ENCODE results near the gene ATP10A. TPM values are rescaled to one million over a fixed set of nuclear protein-coding genes. Genes with fewer than 3 reads are reported as not detected.

ATP10A gene
- polyA plus RNA-seq, 3 donors from 2014 or later: 2.4 to 17.4 (median 7.3) TPM

DNA sequence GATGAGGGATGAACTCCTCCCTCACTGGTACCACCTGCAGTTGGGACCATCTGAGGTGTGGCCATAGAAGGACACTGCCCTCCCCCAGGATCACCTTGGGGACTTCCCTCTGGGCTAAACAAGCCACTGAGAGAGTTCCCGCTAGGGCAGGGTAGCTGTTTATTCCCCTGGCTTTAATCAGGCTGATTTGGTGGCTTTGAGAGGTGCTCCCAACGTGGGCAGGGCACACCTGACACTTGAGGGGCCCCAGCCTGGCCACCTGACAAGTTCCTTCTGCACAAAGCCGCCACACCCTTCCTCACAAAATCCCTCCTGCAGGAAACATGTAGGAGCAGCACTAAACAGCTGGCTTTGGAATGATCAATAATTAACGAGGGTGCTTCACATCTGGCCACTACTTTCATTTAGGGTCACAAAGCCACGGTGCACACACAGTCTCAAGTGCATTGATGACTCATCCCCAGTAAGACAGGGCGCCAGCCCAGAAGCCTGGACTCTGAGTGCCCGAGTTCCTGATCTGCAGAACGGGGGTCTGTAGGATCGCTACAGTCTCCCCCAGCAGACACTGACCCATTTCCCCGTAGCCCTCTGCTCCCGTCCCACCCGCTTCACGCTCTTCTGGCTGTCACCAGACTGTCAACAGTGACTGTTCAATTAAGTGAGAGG lies 75.1 kb downstream of the ATP10A start:
- H3K27ac Mint-ChIP-seq: peak overlapping the region in 3 of 6 donors; percentile 3 to 38 (median 17)
- DNase-seq: no peak
- H3K27me3 Mint-ChIP-seq (ENCODE audit: low read depth in 3 of 3): peaks cover 2% of the 10 kb centered on the region in 3 donors
- peaks cover 81 to 89% of the 10 kb centered on the region in 2 donors for H3K4me1 Mint-ChIP-seq
- no peaks in the 10 kb centered on the region for H3K36me3 Mint-ChIP-seq
- H3K9me3 Mint-ChIP-seq: no peaks in the 10 kb centered on the region
- peak overlapping the region in 4 of 5 donors; percentile 2 to 46 (median 10) for H3K4me3 Mint-ChIP-seq

DNA sequence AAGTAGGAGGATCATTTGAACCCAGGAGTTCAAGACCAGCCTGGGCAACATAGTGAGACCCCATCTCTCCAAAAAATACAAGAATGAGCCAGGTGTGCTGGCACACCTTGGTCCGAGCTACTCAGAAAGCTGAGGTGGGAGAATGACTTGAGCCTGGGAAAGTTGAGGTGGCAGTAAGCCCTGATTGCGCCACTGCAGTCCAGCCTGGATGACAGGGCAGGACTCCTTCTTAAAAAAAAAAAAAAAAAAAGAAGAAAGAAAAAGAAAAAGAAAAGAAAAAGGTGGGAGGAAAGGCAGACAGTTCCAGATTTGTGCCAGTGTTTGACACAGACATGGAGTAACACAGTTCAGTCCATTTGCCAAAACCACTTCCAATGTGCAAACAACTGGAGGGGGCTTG lies 75.7 kb downstream of the ATP10A start:
- H3K27ac Mint-ChIP-seq: peak overlapping the region in 3 of 6 donors; percentile 13 to 62 (median 43)

DNA sequence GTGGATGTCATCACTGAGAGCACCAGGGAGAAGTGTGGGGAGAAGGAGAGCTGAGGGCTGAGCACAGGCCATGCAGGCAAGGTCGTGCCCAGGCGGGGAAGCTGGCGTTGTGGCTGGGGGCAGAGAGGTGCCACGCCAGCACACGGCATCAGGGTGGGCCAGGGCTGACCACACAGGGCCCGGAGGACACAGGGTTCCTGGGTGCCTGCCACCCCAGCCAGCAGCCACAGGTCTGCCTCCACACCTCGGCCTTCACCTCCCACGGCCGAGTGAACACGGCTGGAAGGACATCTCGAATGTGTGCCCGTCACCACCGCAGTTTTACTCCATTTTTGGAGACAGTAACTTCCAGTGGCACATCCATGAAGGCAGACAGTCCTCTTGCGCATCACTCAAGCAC lies 77.1 kb downstream of the ATP10A start:
- H3K27me3 Mint-ChIP-seq (ENCODE audit: low read depth in 3 of 3): peaks cover 2% of the 10 kb centered on the region in 3 donors
- H3K36me3 Mint-ChIP-seq: peaks cover 0 to 3% (median 0%) of the 10 kb centered on the region in 3 donors
- no peaks in the 10 kb centered on the region for H3K9me3 Mint-ChIP-seq
- no peak for DNase-seq
- peak overlapping the region in 1 of 6 donors; percentile 26 for H3K27ac Mint-ChIP-seq
- H3K4me1 Mint-ChIP-seq: peaks cover 66 to 78% of the 10 kb centered on the region in 2 donors
- no peak overlapping the region for H3K4me3 Mint-ChIP-seq

More for the DNA sequence above, 75.7 kb downstream of the ATP10A start:
- no peak for DNase-seq
- no peaks in the 10 kb centered on the region for H3K9me3 Mint-ChIP-seq
- no peaks in the 10 kb centered on the region for H3K36me3 Mint-ChIP-seq
- H3K27me3 Mint-ChIP-seq (ENCODE audit: low read depth in 3 of 3): peaks cover 2% of the 10 kb centered on the region in 3 donors
- peak overlapping the region in 1 of 5 donors; percentile 27 for H3K4me3 Mint-ChIP-seq
- H3K4me1 Mint-ChIP-seq: peaks cover 78 to 84% of the 10 kb centered on the region in 2 donors

DNA sequence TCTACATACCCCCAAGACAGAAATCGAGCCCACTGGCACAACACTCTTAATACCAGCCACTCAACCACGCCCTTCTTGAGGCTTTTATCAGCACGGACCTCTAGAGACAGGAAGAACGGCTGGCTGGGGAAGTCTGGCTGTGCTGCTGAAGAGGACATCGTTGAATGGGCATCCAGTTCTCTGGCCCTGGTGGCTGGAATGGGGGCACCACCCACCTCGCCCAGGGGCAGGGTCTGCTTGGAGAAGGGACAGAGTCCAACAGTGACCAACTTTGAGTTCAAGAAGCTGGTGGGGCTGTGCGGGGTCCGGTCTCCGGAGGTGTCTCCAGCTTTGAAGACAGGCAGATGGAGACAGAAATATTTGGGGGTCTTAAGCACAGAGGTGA lies 77.5 kb downstream of the ATP10A start:
- Mint-ChIP-seq H3K36me3 (peaks cover 0 to 3% (median 0%) of the 10 kb centered on the region in 3 donors), H3K4me1 (peaks cover 62 to 74% of the 10 kb centered on the region in 2 donors), H3K27me3 (ENCODE audit: low read depth in 3 of 3) (peaks cover 2% of the 10 kb centered on the region in 3 donors), H3K4me3 (peak overlapping the region in 3 of 5 donors; percentile 33 to 49 (median 36)), H3K9me3 (no peaks in the 10 kb centered on the region), H3K27ac (peak overlapping the region in 4 of 6 donors; percentile 30 to 73 (median 44))
- DNase-seq: no peak

DNA sequence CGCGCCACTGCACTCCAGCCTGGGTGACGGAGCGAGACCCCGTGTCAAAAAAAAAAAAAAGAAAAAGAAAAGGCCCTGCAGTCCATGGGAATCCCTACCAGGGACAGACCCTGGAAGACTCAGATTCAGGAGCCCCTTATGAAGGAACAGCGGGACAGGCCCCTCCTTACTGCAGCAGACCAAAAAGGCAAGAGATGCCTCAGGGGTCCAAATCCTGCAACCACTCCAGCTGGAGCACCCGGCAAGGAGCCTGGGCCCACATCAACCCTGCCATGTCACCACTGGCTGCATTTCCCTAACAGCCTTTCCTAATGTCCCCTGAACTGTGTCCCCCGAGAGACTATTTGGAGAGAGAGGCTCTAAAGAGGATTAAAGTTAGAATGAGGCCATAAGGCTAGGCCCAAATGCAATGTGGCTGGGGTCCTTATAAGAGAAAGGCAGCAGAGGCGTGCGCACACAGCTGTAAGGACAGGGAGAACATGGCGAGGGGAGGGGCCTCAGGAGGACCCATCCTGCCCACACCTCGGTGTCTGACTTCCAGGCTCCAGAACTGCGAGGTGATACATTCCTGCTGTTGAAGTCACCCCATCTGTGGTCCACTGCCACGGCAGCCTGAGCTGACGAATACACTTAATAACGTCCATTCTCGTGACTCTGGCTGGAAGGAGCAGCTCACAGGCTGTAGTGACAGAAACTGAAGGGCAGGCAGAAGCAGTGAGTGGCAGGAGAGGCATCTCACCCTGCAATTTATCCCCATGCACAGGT lies 78.1 kb downstream of the ATP10A start:
- peak overlapping the region in 2 of 5 donors; percentile 36 to 49 for H3K4me3 Mint-ChIP-seq
- peaks cover 56 to 68% of the 10 kb centered on the region in 2 donors for H3K4me1 Mint-ChIP-seq
- H3K9me3 Mint-ChIP-seq: no peaks in the 10 kb centered on the region
- peak overlapping the region in 4 of 6 donors; percentile 30 to 73 (median 44) for H3K27ac Mint-ChIP-seq
- DNase-seq: no peak
- H3K27me3 Mint-ChIP-seq (ENCODE audit: low read depth in 3 of 3): peaks cover 2% of the 10 kb centered on the region in 3 donors
- peaks cover 0 to 3% (median 0%) of the 10 kb centered on the region in 3 donors for H3K36me3 Mint-ChIP-seq

DNA sequence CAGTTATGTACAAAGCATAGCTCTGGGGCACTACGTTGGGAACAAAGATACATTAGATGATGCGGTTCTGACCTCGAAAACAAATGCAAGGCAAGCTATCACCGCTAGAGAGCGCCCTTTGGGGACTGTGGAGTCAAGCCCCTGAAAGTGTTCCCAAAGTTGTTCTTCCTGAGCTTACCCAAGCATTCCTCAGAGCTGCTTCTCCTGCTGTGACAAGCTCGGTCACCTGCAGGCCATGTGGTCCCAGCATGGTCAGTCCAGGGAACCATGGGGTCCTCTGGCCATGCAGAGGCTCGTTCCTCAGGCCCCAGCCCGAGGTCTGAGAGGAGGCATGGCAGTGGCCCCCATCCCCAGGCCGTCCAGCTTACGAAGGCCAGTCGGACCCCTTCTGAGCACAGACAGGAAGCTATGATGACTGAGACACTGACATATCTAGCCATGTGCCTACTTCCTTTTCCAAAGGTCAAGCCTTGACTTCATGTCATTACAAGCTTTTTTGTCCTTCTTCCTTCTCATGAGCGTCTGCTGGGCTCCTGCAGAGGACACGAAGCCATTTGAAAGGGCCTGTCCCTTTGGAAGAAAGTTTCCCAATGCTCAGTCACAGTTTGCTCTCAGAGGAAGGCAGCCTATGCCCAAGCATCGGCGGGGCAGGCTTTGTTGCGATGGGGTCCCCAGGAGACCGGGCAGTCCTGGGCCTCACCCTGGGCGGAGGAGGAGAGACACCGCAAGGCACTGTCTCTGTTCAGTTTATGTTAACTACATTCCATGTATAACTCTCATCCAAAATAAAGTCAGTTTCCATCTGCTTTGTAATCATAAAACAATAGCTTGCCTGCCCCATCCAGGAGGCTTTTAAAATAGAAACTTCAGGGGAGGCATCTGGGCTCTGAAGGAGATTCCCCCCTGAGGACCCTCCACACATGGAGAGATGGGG lies 79.3 kb downstream of the ATP10A start:
- peak; percentile 17 to 40 (median 22) for DNase-seq
- Mint-ChIP-seq H3K27me3 (ENCODE audit: low read depth in 3 of 3) (peaks cover 2 to 4% (median 2%) of the 10 kb centered on the region in 3 donors), H3K9me3 (no peaks in the 10 kb centered on the region), H3K4me1 (peaks cover 49 to 62% of the 10 kb centered on the region in 2 donors), H3K36me3 (peaks cover 0 to 4% (median 3%) of the 10 kb centered on the region in 3 donors), H3K4me3 (no peak overlapping the region), H3K27ac (peak overlapping the region in 3 of 6 donors; percentile 6 to 67 (median 49))

DNA sequence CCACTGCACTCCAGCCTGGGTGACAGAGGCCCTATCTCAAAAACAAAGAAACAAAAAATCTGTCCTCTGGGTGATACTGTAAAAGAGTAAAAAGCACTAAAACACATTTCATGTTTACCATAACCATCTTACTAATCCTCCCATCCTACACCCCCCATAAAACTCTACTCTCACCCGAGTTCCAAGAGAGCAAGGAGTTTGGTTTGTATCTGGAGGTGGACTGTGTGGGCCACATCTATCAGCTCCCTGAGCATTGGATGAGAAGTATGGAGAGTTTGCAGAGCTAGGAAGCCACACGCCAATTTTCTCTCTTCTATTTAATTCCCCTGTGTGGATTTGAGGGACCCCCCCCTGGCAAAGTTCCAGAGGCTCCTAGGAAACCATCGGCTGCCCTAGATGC lies 80.0 kb downstream of the ATP10A start:
- Mint-ChIP-seq H3K27ac (peak overlapping the region in 3 of 6 donors; percentile 49 to 67 (median 49)), H3K36me3 (peaks cover 0 to 10% (median 8%) of the 10 kb centered on the region in 3 donors), H3K4me3 (no peak overlapping the region), H3K27me3 (ENCODE audit: low read depth in 3 of 3) (peaks cover under 1 to 4% (median 2%) of the 10 kb centered on the region in 3 donors), H3K4me1 (peaks cover 47 to 62% of the 10 kb centered on the region in 2 donors), H3K9me3 (no peaks in the 10 kb centered on the region)
- DNase-seq: no peak

DNA sequence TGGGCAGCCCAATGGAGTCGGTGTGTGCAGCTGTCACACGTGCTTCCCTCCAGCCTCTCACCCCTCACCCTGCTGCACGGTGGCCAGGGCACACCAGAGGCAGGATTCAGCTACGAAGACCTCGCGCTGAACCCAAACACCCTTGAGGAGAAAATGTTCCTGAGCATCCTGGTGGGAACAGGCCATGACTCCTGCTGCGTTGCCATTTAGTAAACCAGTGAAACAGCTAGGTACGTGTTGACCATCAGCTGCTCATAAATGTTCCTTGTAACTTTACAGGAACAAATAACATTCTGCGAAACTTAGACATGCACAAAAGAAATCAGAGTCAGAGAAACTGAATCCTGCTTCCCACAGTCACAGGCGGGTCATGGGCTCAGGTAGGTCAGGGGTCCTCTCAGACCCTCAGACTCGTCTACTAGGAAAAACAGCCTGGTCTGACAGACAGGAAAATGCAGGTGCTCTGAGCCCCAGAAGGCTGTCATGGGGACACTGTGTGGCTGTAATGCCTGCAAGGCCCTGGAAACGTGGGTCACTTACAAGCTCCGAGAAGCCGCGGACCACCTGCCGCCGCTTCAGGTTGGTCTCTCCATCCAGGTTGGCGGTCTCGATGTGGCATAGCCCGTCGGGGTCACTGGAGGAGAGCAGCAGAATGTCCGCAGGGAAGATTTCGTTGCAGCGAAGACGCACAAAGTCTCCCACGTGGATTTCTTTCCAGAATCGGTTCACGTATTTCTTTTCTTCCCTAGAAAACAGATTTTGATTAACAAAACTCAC lies 82.5 kb downstream of the ATP10A start:
- Mint-ChIP-seq H3K27ac (no peak overlapping the region), H3K27me3 (ENCODE audit: low read depth in 3 of 3) (peaks cover 0 to 4% (median 2%) of the 10 kb centered on the region in 3 donors), H3K36me3 (peaks cover 0 to 24% (median 8%) of the 10 kb centered on the region in 3 donors), H3K9me3 (no peaks in the 10 kb centered on the region), H3K4me3 (no peak overlapping the region), H3K4me1 (peaks cover 34 to 60% of the 10 kb centered on the region in 2 donors)
- no peak for DNase-seq

DNA sequence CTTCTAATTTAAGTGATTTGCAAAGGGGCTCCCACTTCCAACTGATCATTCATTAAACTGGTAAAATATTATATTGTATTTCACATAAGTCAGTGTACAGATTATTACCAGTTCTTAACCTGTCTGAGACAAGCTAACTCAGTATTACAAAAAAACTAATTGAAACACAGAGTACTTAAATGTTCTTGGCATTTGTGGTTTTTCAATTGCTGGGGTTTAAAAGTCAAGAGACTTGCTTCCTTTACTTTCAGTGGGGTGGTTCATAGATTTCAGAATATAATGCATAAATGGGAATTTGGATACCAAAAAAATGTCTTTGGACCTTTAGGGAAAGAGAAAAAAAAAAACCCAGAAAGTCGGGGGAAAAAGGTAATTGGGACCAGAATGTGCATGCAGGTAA lies 85.0 kb downstream of the ATP10A start:
- peaks cover 0 to 24% (median 8%) of the 10 kb centered on the region in 3 donors for H3K36me3 Mint-ChIP-seq
- no peak overlapping the region for H3K4me3 Mint-ChIP-seq
- peak overlapping the region in 1 of 6 donors; percentile 76 for H3K27ac Mint-ChIP-seq
- DNase-seq: no peak
- peaks cover 0 to 2% (median 0%) of the 10 kb centered on the region in 3 donors for H3K27me3 Mint-ChIP-seq (ENCODE audit: low read depth in 3 of 3)
- peaks cover 22 to 63% of the 10 kb centered on the region in 2 donors for H3K4me1 Mint-ChIP-seq
- no peaks in the 10 kb centered on the region for H3K9me3 Mint-ChIP-seq

DNA sequence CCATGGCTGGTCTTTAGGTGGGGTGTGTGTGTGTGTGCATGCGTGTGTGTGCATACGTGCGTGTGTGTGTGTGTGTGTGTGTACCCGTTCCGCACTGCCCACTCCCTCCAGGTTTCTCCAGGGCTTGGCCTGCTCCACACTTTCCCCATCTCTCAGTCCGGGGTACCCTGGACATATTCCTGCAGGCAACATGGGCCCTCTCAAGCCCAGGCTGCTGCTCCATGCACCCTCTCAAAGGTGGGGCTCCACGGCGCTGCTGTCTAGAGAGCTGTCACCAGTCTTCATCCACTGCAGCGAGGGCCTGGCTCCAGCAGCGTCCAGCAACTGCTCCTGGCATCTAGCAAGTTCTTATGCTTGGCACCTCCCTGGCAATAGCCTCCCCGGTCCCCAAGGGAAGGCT lies 86.1 kb downstream of the ATP10A start:
- H3K27ac Mint-ChIP-seq: peak overlapping the region in 1 of 6 donors; percentile 55
- H3K9me3 Mint-ChIP-seq: no peaks in the 10 kb centered on the region
- no peak overlapping the region for H3K4me3 Mint-ChIP-seq
- H3K27me3 Mint-ChIP-seq (ENCODE audit: low read depth in 3 of 3): peaks cover 0 to 4% (median 0%) of the 10 kb centered on the region in 3 donors
- peaks cover 0 to 24% (median 6%) of the 10 kb centered on the region in 3 donors for H3K36me3 Mint-ChIP-seq
- no peak for DNase-seq
- peaks cover 29 to 70% of the 10 kb centered on the region in 2 donors for H3K4me1 Mint-ChIP-seq

DNA sequence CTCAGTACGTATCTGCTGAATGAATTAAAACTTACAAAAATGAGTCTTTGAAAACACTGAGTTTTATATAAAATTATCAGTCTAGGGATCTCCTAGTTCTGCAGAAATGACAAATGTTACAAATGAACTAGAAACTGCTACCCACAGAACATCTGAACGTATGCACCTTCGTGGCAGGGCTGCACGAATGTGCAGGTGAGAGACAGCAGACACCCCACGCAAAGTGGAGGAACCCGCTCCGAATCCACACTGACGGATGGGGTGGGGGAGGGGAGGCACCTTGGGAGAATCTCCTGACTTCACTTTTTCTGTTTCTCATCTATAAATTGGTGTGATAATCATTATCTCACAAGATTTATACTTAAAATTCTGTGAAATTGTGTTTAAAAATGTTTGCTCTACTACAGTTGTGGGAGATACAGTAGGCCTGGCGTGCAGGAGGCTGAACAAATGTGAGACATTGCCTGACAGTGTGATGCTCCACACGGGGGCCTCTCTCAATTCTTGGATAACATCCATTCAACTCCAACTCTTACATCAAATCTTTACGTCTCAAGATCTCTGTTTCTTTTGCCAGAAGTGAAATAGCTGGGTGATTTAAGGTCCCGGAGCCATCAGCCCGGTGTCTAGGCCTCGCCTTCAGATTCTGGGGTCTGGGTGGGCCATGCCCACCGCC lies 86.9 kb downstream of the ATP10A start:
- H3K36me3 Mint-ChIP-seq: peaks cover 0 to 24% (median 4%) of the 10 kb centered on the region in 3 donors
- no peak overlapping the region for H3K4me3 Mint-ChIP-seq

DNA sequence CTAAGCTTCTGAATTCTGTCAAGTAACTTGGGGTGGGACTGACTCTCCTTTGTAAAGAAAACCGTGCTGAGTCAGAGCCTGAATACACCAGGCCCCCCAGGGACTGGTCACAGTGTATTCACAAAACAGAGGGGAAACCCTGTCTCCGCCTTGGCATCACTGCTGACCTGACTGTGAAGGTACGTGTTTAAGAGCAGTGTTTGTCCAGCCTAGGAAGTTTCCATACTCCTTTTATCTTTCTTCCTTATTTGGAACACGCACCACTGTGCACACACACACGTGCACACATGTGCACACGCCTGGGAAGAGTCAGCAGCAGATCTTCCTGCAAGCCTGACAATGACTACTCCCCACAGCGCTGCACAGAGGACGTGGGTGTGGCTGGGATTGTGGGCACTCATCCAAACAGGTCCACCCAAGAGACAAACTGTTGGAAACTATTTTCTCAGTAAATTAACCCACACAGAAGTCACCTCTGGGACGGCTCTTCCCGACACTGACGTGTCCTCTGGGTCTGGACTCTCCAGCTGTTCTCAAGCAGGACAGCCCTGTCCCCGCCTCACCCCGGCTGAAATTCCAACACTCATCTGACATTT lies 87.7 kb downstream of the ATP10A start:
- DNase-seq: no peak
- peaks cover 0 to 24% (median 4%) of the 10 kb centered on the region in 3 donors for H3K36me3 Mint-ChIP-seq
- no peaks in the 10 kb centered on the region for H3K9me3 Mint-ChIP-seq
- H3K27me3 Mint-ChIP-seq (ENCODE audit: low read depth in 3 of 3): peaks cover 0 to 5% (median 0%) of the 10 kb centered on the region in 3 donors
- H3K27ac Mint-ChIP-seq: peak overlapping the region in 3 of 6 donors; percentile 6 to 63 (median 48)
- H3K4me3 Mint-ChIP-seq: no peak overlapping the region
- peaks cover 32 to 75% of the 10 kb centered on the region in 2 donors for H3K4me1 Mint-ChIP-seq

More for the DNA sequence above, 86.9 kb downstream of the ATP10A start:
- H3K9me3 Mint-ChIP-seq: no peaks in the 10 kb centered on the region
- H3K27ac Mint-ChIP-seq: peak overlapping the region in 4 of 6 donors; percentile 6 to 63 (median 52)
- H3K4me1 Mint-ChIP-seq: peaks cover 32 to 70% of the 10 kb centered on the region in 2 donors
- DNase-seq: no peak
- H3K27me3 Mint-ChIP-seq (ENCODE audit: low read depth in 3 of 3): peaks cover 0 to 5% (median 0%) of the 10 kb centered on the region in 3 donors
